ENCODE measurements around the gene MYOG.

Gene MYOG

DNA sequence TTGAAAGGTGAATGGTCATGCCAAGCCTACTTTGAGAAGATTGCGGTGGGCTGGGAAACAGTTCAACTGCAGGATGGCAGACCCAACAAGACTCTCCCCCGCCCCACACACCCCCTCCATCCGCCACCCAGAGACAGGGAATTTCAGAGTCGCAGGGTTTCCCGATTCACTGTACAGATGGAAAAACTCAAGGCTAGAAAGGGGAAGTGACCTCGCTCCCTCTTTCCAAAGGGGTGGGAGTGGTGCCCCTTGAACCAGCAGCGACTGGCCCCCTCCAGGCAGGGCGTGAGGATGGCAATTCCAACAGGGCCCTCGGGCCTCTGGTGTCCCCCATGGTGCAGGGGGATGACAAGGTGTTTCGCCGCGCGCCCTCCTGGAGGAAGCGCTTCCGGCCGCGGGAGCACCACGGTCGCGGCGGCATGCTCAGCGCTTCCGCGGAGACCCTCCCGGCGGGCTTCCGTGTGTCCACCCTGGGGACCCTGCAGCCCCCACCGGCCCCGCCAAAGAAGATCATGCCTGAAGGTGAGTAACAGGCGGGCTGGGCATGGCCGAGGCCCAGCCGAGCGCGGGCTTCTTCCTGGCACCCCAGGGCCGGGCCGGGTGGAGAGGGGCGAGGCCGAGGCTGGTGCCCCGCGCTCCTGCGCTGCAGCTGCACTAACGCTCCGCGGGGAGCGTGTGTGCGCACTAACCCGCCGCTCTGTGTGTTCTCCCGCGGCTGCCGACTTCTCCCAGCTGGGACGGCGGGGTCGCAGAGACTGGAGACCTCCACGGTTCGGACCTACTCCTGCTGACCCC lies 10.4 kb downstream of the MYOG start:
- Histone ChIP-seq H3K9me3 (no peaks in the 10 kb centered on the region), H3K4me3 (ENCODE audit: low read depth in 1 of 2, low read length in 1 of 2) (peak overlapping the region; percentile 55 to 68), H3K4me1 (ENCODE audit: control insufficient read depth in 1 of 2, insufficient read depth in 1 of 2, low read depth in 1 of 2, low read length in 1 of 2) (peaks cover 21% of the 10 kb centered on the region in 2 experiments), H3K27ac (no peak overlapping the region), H3K27me3 (no peaks in the 10 kb centered on the region), H3K36me3 (peaks cover 23% of the 10 kb centered on the region)
- TF ChIP-seq, protein P1, sequence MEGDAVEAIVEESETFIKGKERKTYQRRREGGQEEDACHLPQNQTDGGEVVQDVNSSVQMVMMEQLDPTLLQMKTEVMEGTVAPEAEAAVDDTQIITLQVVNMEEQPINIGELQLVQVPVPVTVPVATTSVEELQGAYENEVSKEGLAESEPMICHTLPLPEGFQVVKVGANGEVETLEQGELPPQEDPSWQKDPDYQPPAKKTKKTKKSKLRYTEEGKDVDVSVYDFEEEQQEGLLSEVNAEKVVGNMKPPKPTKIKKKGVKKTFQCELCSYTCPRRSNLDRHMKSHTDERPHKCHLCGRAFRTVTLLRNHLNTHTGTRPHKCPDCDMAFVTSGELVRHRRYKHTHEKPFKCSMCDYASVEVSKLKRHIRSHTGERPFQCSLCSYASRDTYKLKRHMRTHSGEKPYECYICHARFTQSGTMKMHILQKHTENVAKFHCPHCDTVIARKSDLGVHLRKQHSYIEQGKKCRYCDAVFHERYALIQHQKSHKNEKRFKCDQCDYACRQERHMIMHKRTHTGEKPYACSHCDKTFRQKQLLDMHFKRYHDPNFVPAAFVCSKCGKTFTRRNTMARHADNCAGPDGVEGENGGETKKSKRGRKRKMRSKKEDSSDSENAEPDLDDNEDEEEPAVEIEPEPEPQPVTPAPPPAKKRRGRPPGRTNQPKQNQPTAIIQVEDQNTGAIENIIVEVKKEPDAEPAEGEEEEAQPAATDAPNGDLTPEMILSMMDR (IDR thresholded peaks at IDR 0.05): no peak

DNA sequence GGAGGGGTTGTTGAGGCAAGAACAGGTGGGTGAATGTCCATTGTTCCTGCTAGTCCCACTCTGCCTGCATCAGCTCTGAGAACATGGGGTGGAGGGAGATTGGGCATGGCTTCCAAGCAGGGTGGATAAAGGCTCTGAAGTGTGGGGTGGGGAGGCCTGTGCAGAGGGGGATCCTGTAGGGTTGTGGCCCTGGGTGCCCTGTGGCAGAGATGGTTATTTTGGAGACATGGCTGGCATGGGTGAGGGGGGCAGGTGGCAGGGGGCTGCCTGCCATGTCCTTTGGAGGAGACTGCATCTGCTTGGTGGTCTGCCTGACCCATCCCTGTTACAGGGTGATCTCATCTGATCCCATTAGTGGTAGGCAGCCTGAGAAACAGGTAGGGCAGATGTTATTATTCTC lies 11.2 kb downstream of the MYOG start:
- no peaks in the 10 kb centered on the region for H3K27me3 ChIP-seq

DNA sequence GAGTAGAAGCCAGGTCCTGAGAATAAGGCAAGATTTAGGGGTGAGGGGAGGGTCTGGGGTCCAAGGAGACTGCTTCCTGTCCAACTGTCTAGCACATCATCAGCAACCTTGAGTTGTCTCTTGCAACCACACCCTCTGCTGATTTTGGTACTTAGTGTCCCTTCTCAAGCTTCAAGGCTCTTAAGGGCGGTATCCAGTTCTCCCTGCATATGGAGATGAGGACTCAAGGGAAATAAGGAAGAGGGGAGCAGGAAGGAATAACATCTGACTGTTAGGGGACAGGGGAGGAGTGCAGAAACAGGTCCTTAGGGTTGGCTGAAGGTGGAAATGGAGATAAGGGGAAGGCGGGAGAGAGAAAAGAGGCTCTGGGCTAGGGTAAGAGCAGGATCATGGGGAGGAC lies 12.3 kb downstream of the MYOG start:
- Histone ChIP-seq H3K4me3 (ENCODE audit: low read depth in 1 of 2, low read length in 1 of 2) (no peak overlapping the region), H3K9me3 (no peaks in the 10 kb centered on the region), H3K27ac (no peak overlapping the region), H3K27me3 (no peaks in the 10 kb centered on the region), H3K36me3 (peaks cover 16% of the 10 kb centered on the region), H3K4me1 (ENCODE audit: control insufficient read depth in 1 of 2, insufficient read depth in 1 of 2, low read depth in 1 of 2, low read length in 1 of 2) (peaks cover 38 to 39% of the 10 kb centered on the region in 2 experiments)
- TF ChIP-seq, protein P1 (IDR thresholded peaks at IDR 0.05): no peak

More for the DNA sequence above, 11.2 kb downstream of the MYOG start:
- Histone ChIP-seq H3K4me3 (ENCODE audit: low read depth in 1 of 2, low read length in 1 of 2) (no peak overlapping the region), H3K27ac (no peak overlapping the region), H3K9me3 (no peaks in the 10 kb centered on the region), H3K36me3 (peaks cover 16% of the 10 kb centered on the region), H3K4me1 (ENCODE audit: control insufficient read depth in 1 of 2, insufficient read depth in 1 of 2, low read depth in 1 of 2, low read length in 1 of 2) (peaks cover 27% of the 10 kb centered on the region in 2 experiments)
- TF ChIP-seq, protein P1 (IDR thresholded peaks at IDR 0.05): no peak

DNA sequence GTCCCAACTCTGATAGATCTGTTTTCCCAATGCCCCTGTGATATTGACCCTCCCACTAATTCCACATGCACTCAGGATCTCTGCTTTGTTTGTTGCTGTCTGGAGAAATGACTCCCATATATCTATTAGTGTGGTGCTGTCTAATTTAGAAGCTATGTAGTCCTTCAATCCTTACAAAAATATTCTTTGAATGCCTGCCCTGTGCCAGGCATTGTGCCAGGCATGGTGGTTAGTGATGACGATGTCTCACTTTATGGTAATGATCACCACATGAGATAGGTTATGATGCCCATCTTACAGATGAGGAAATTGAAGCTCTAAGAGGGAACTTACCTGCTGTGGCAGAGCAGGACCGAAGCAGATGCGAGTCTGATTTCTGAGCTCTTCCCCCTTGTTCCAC lies 12.9 kb downstream of the MYOG start:
- no peaks in the 10 kb centered on the region for H3K9me3 ChIP-seq
- H3K4me3 ChIP-seq (ENCODE audit: low read depth in 1 of 2, low read length in 1 of 2): no peak overlapping the region
- peaks cover 12% of the 10 kb centered on the region for H3K36me3 ChIP-seq
- no peak overlapping the region for H3K27ac ChIP-seq
- TF ChIP-seq, protein P1 (IDR thresholded peaks at IDR 0.05): no peak
- H3K4me1 ChIP-seq (ENCODE audit: control insufficient read depth in 1 of 2, insufficient read depth in 1 of 2, low read depth in 1 of 2, low read length in 1 of 2): peaks cover 39 to 42% of the 10 kb centered on the region in 2 experiments
- H3K27me3 ChIP-seq: no peaks in the 10 kb centered on the region

DNA sequence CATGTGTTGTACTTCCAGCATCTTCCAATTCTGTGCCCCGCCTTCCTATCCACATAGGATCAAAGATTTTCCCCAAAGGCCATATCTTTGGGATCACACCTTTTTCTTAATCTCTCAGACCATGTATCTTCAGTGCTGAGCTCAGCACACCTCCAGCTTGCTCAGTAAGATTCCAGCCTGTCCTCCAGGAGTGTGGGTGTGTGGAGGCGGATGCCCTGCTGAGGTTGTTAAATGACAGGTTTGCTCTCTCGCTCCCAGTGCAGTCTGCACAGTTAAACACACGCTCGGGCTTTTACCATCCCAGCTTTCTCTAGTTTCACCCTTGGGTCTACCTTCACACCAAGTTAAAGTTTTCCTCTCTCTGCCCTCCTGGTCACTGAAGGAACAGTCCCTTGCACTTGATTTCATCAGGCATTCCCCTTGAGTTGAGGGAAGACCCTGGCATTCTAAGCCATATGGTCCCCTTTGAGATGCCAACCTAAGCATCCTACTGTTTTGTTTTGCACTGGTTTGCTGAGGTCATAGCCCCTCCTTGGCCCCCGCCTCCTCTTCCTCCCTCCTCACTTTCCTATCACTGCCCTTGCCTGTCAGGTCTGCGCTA lies 13.7 kb downstream of the MYOG start:
- H3K4me1 ChIP-seq (ENCODE audit: control insufficient read depth in 1 of 2, insufficient read depth in 1 of 2, low read depth in 1 of 2, low read length in 1 of 2): peaks cover 39 to 42% of the 10 kb centered on the region in 2 experiments
- H3K27ac ChIP-seq: no peak overlapping the region
- TF ChIP-seq, protein P1 (IDR thresholded peaks at IDR 0.05): no peak
- H3K36me3 ChIP-seq: peaks cover 12% of the 10 kb centered on the region
- H3K27me3 ChIP-seq: no peaks in the 10 kb centered on the region
- H3K9me3 ChIP-seq: no peaks in the 10 kb centered on the region
- no peak overlapping the region for H3K4me3 ChIP-seq (ENCODE audit: low read depth in 1 of 2, low read length in 1 of 2)
